Breast epithelium (tissue), 3 donors: ENCODE results near the gene UGT1A3.

Experiments
- CTCF ChIP-seq, 3 donors: fragments of 450-650 bp; IDR thresholded peaks; one replicate each; pipeline ENCODE4 v1.5.1; 2016 to 2017; ENCODE audit warnings: antibody characterized with exemption in 3 of 3, mild to moderate bottlenecking in 3 of 3, moderate library complexity in 3 of 3
- POLR2A ChIP-seq: fragments of 450-650 bp; IDR thresholded peaks from one replicate; pipeline ENCODE4 v1.6.1; 2016; ENCODE audit warnings: antibody characterized with exemption, mild to moderate bottlenecking, moderate library complexity
- POLR2AphosphoS5 ChIP-seq, 3 donors: sonication (generic); formaldehyde crosslinking; IDR thresholded peaks; one replicate each; pipeline ENCODE4 v1.6.1; 2017; ENCODE audit warnings: antibody characterized with exemption in 3 of 3

GRCh38 chr2:233816771-233817170 lies 87.9 kb downstream of the UGT1A3 start:
- no peak for TF ChIP-seq CTCF (IDR thresholded peaks at IDR 0.05)
- no peak for TF ChIP-seq POLR2AphosphoS5 (IDR thresholded peaks at IDR 0.05)
- no peak for TF ChIP-seq POLR2A
